GM21825 (cell line): ENCODE measurements around the gene DNAJC7.
"Not testable (repeated sequence)": the region's sequence is repeated elsewhere in the genome, so short reads cannot be mapped to it uniquely, and the experiment has no call there.

ENCODE experiments used
- ATAC-seq: cut with Tn5 transposase; IDR thresholded peaks from one replicate; pipeline ENCODE4 v1.9.1; 2021; ENCODE audit warnings: mild to moderate bottlenecking, moderate library complexity; ENCODE audit not compliant: unreplicated experiment

DNAJC7 gene

GRCh38 chr17:41957869-41958439 lies 59.3 kb downstream of the DNAJC7 start:
- ATAC-seq: no peak

- no peak for ATAC-seq
Observed at GRCh38 chr17:41957031-41957868, 60.0 kb downstream of the DNAJC7 start.

GRCh38 chr17:41956522-41956921 lies 60.7 kb downstream of the DNAJC7 start:
- no peak for ATAC-seq

GRCh38 chr17:41948762-41949460 lies 68.3 kb downstream of the DNAJC7 start:
- no peak for ATAC-seq

GRCh38 chr17:41944943-41945342 lies 72.3 kb downstream of the DNAJC7 start:
- ATAC-seq: no peak

GRCh38 chr17:41943492-41943891 lies 73.7 kb downstream of the DNAJC7 start:
- no peak for ATAC-seq

GRCh38 chr17:41942626-41943373 lies 74.4 kb downstream of the DNAJC7 start:
- no peak for ATAC-seq

GRCh38 chr17:41941168-41941567 lies 76.1 kb downstream of the DNAJC7 start:
- ATAC-seq: no peak

GRCh38 chr17:41939693-41940090 lies 77.5 kb downstream of the DNAJC7 start:
- ATAC-seq: no peak

- no peak for ATAC-seq
Observed at GRCh38 chr17:41939044-41939692, 78.1 kb downstream of the DNAJC7 start.

GRCh38 chr17:41937970-41938954 lies 79.0 kb downstream of the DNAJC7 start:
- no peak for ATAC-seq

GRCh38 chr17:41935641-41936040 lies 81.6 kb downstream of the DNAJC7 start:
- ATAC-seq: no peak

GRCh38 chr17:41932816-41933389 lies 84.3 kb downstream of the DNAJC7 start:
- no peak for ATAC-seq

GRCh38 chr17:41931715-41932114 lies 85.5 kb downstream of the DNAJC7 start:
- ATAC-seq: not testable (repeated sequence)

GRCh38 chr17:41930833-41931156 lies 86.4 kb downstream of the DNAJC7 start:
- ATAC-seq: not testable (repeated sequence)

GRCh38 chr17:41930009-41930832 lies 87.0 kb downstream of the DNAJC7 start, which contains the start of gene ODAD4:
Gene ODAD4 (plus strand): TSS chr17:41930617. CDS start chr17:41930724, 107 bp downstream.
- ATAC-seq: peak; percentile 95

GRCh38 chr17:41928693-41929251 lies 88.5 kb downstream of the DNAJC7 start:
- ATAC-seq: no peak
